ENCODE results near the gene ABCC2.
A peak's percentile ranks its signal among the peaks of the same experiment; 100 is the strongest.

ABCC2 gene

GRCh38 chr10:99814143-99814542 lies 31.7 kb downstream of the ABCC2 start:
- no peaks in the 10 kb centered on the region for H3K9me3 ChIP-seq (ENCODE audit: control extremely low read depth in 1 of 5, control insufficient read depth in 4 of 5, insufficient read depth in 2 of 5, low read depth in 1 of 5, low read length in 4 of 5)
- H3K4me3 ChIP-seq (ENCODE audit: control insufficient read depth in 1 of 7, extremely low read depth in 1 of 7, insufficient read depth in 4 of 7, low read depth in 2 of 7, low read length in 6 of 7) = no peak overlapping the region
- WGBS (ENCODE audit: insufficient coverage) = no CpG with 5 or more reads among the region's 8 CpGs
- no peak overlapping the region for H3K27ac ChIP-seq (ENCODE audit: insufficient read depth in 1 of 2, low read depth in 1 of 2, low read length in 2 of 2, poor library complexity in 1 of 2, severe bottlenecking in 2 of 2)
- H3K4me1 ChIP-seq (ENCODE audit: control extremely low read depth in 1 of 4, control insufficient read depth in 4 of 4, insufficient read depth in 4 of 4, low read length in 3 of 4) = no peaks in the 10 kb centered on the region
- ChIA-PET CTCF (no interaction called here), POLR2A (no interaction called here)
- H3K36me3 ChIP-seq (ENCODE audit: control insufficient read depth in 4 of 4, insufficient read depth in 4 of 4, low read length in 3 of 4) = no peaks in the 10 kb centered on the region
- no peaks in the 10 kb centered on the region for H3K27me3 ChIP-seq (replicated peaks in 2 of 5; ENCODE audit: control insufficient read depth in 4 of 5, insufficient read depth in 5 of 5, low read length in 4 of 5)
- no peak for DNase-seq

DNA sequence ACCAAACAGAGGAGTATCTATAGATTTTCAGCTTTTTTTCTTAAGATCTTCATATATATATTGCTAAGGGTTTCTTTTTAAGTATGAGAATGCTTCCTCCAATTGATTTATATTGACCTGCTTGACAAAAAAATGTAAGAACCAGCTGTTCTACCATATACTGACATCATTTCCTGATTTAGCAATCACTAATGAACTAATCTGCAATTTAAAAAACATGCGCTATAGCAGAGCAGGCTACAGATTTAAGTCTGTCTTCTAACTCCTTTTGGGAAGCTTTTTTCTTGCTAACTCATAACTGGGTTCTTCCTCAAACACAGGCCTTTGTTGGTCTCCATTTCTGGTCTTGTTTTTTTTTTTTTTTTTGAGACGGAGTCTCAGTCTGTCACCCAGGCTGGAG lies 33.2 kb downstream of the ABCC2 start:
- Histone ChIP-seq H3K9me3 (ENCODE audit: control extremely low read depth in 1 of 5, control insufficient read depth in 4 of 5, insufficient read depth in 2 of 5, low read depth in 1 of 5, low read length in 4 of 5) (no peaks in the 10 kb centered on the region), H3K27ac (ENCODE audit: insufficient read depth in 1 of 2, low read depth in 1 of 2, low read length in 2 of 2, poor library complexity in 1 of 2, severe bottlenecking in 2 of 2) (no peak overlapping the region), H3K36me3 (ENCODE audit: control insufficient read depth in 4 of 4, insufficient read depth in 4 of 4, low read length in 3 of 4) (no peaks in the 10 kb centered on the region), H3K27me3 (replicated peaks in 2 of 5; ENCODE audit: control insufficient read depth in 4 of 5, insufficient read depth in 5 of 5, low read length in 4 of 5) (no peaks in the 10 kb centered on the region), H3K4me3 (ENCODE audit: control insufficient read depth in 1 of 7, extremely low read depth in 1 of 7, insufficient read depth in 4 of 7, low read depth in 2 of 7, low read length in 6 of 7) (no peak overlapping the region), H3K4me1 (ENCODE audit: control extremely low read depth in 1 of 4, control insufficient read depth in 4 of 4, insufficient read depth in 4 of 4, low read length in 3 of 4) (no peaks in the 10 kb centered on the region)
- CTCF ChIA-PET = interaction anchor here (0.9 kb wide), 1 partner anchor 29 kb away, joined by 3 read pairs; no protein-coding TSS in a partner anchor
- whole genome bisulfite sequencing (ENCODE audit: insufficient coverage) = 100% methylated on average over 1 of the region's 2 CpGs
- POLR2A ChIA-PET = no interaction called here
- DNase-seq = peak; percentile 5 to 40 (median 22)

DNA sequence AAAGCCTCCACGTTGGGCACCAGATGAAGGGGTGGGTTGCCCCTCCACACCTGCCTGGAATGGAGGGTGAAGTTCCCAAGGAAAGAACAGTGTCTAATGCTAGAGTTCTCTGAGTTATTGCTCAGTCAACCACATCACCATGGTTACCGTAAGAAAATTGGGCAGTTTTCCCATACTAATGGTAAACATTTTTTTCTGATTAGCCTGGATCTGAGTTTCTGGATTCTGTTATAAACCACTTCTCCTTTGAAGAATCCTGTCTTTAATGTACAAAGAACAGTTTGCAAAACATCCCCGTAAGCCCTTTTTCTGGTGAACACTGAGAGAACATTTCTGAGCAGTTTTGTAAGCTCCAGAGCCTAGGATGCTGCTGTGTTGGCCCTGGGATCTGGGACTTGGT lies 45.5 kb downstream of the ABCC2 start:
- no CpG with 5 or more reads among the region's 3 CpGs for WGBS (ENCODE audit: insufficient coverage)
- DNase-seq = no peak
- Histone ChIP-seq H3K27me3 (replicated peaks in 2 of 5; ENCODE audit: control insufficient read depth in 4 of 5, insufficient read depth in 5 of 5, low read length in 4 of 5) (peaks cover 0 to 2% (median 0%) of the 10 kb centered on the region in 5 experiments), H3K36me3 (ENCODE audit: control insufficient read depth in 4 of 4, insufficient read depth in 4 of 4, low read length in 3 of 4) (no peaks in the 10 kb centered on the region), H3K4me1 (ENCODE audit: control extremely low read depth in 1 of 4, control insufficient read depth in 4 of 4, insufficient read depth in 4 of 4, low read length in 3 of 4) (no peaks in the 10 kb centered on the region), H3K9me3 (ENCODE audit: control extremely low read depth in 1 of 5, control insufficient read depth in 4 of 5, insufficient read depth in 2 of 5, low read depth in 1 of 5, low read length in 4 of 5) (peaks cover 0 to 9% (median 0%) of the 10 kb centered on the region in 5 experiments), H3K4me3 (ENCODE audit: control insufficient read depth in 1 of 7, extremely low read depth in 1 of 7, insufficient read depth in 4 of 7, low read depth in 2 of 7, low read length in 6 of 7) (no peak overlapping the region), H3K27ac (ENCODE audit: insufficient read depth in 1 of 2, low read depth in 1 of 2, low read length in 2 of 2, poor library complexity in 1 of 2, severe bottlenecking in 2 of 2) (no peak overlapping the region)
- ChIA-PET POLR2A (no interaction called here), CTCF (interaction anchor here (1.3 kb wide), 1 partner anchor 218 kb away, joined by 3 read pairs; no protein-coding TSS in a partner anchor)

GRCh38 chr10:99828464-99828863 lies 46.0 kb downstream of the ABCC2 start:
- Histone ChIP-seq H3K4me1 (ENCODE audit: control extremely low read depth in 1 of 4, control insufficient read depth in 4 of 4, insufficient read depth in 4 of 4, low read length in 3 of 4) (no peaks in the 10 kb centered on the region), H3K9me3 (ENCODE audit: control extremely low read depth in 1 of 5, control insufficient read depth in 4 of 5, insufficient read depth in 2 of 5, low read depth in 1 of 5, low read length in 4 of 5) (peaks cover 0 to 9% (median 0%) of the 10 kb centered on the region in 5 experiments), H3K4me3 (ENCODE audit: control insufficient read depth in 1 of 7, extremely low read depth in 1 of 7, insufficient read depth in 4 of 7, low read depth in 2 of 7, low read length in 6 of 7) (no peak overlapping the region), H3K36me3 (ENCODE audit: control insufficient read depth in 4 of 4, insufficient read depth in 4 of 4, low read length in 3 of 4) (no peaks in the 10 kb centered on the region), H3K27ac (ENCODE audit: insufficient read depth in 1 of 2, low read depth in 1 of 2, low read length in 2 of 2, poor library complexity in 1 of 2, severe bottlenecking in 2 of 2) (no peak overlapping the region), H3K27me3 (replicated peaks in 2 of 5; ENCODE audit: control insufficient read depth in 4 of 5, insufficient read depth in 5 of 5, low read length in 4 of 5) (peaks cover 0 to 2% (median 0%) of the 10 kb centered on the region in 5 experiments)
- no peak for DNase-seq
- 84% methylated on average over 2 of the region's 2 CpGs for WGBS (ENCODE audit: insufficient coverage)
- ChIA-PET POLR2A (no interaction called here), CTCF (interaction anchor here (1.1 to 1.5 kb wide), 3 partner anchors 10 to 217 kb away, joined by 3 to 6 read pairs (median 3); no protein-coding TSS in a partner anchor)

GRCh38 chr10:99832439-99832838 lies 50.0 kb downstream of the ABCC2 start:
- Histone ChIP-seq H3K9me3 (ENCODE audit: control extremely low read depth in 1 of 5, control insufficient read depth in 4 of 5, insufficient read depth in 2 of 5, low read depth in 1 of 5, low read length in 4 of 5) (peaks cover 0 to 9% (median 0%) of the 10 kb centered on the region in 5 experiments), H3K27me3 (replicated peaks in 2 of 5; ENCODE audit: control insufficient read depth in 4 of 5, insufficient read depth in 5 of 5, low read length in 4 of 5) (peaks cover 0 to 2% (median 0%) of the 10 kb centered on the region in 5 experiments), H3K4me3 (ENCODE audit: control insufficient read depth in 1 of 7, extremely low read depth in 1 of 7, insufficient read depth in 4 of 7, low read depth in 2 of 7, low read length in 6 of 7) (no peak overlapping the region), H3K4me1 (ENCODE audit: control extremely low read depth in 1 of 4, control insufficient read depth in 4 of 4, insufficient read depth in 4 of 4, low read length in 3 of 4) (no peaks in the 10 kb centered on the region), H3K36me3 (ENCODE audit: control insufficient read depth in 4 of 4, insufficient read depth in 4 of 4, low read length in 3 of 4) (no peaks in the 10 kb centered on the region), H3K27ac (ENCODE audit: insufficient read depth in 1 of 2, low read depth in 1 of 2, low read length in 2 of 2, poor library complexity in 1 of 2, severe bottlenecking in 2 of 2) (no peak overlapping the region)
- WGBS (ENCODE audit: insufficient coverage) = 100% methylated on average over 2 of the region's 2 CpGs
- POLR2A ChIA-PET = no interaction called here
- CTCF ChIA-PET = no interaction called here
- no peak for DNase-seq

DNA sequence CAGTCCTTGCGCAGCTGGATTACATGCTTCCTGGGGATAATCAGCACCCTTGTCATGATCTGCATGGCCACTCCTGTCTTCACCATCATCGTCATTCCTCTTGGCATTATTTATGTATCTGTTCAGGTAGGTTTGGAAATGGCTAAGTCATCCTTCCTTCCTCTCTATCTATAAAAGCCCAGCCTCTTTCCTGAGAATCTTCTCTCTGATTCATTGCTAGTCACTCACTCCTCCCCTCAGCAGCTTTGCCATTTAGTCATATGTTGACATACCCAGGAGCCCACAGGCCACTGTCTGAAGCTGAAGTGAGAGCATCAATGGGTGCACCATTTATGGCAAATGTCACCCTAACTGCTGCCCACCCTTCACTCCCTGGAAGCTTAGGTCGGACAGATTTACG lies 52.0 kb downstream of the ABCC2 start:
- 93% methylated on average over 3 of the region's 4 CpGs for WGBS (ENCODE audit: insufficient coverage)
- POLR2A ChIA-PET = interaction anchor here (0.5 kb wide), 1 partner anchor 1801 kb away, joined by 3 read pairs; no protein-coding TSS in a partner anchor
- Histone ChIP-seq H3K4me1 (ENCODE audit: control extremely low read depth in 1 of 4, control insufficient read depth in 4 of 4, insufficient read depth in 4 of 4, low read length in 3 of 4) (no peaks in the 10 kb centered on the region), H3K36me3 (ENCODE audit: control insufficient read depth in 4 of 4, insufficient read depth in 4 of 4, low read length in 3 of 4) (no peaks in the 10 kb centered on the region), H3K27me3 (replicated peaks in 2 of 5; ENCODE audit: control insufficient read depth in 4 of 5, insufficient read depth in 5 of 5, low read length in 4 of 5) (peaks cover 0 to 2% (median 0%) of the 10 kb centered on the region in 5 experiments), H3K4me3 (ENCODE audit: control insufficient read depth in 1 of 7, extremely low read depth in 1 of 7, insufficient read depth in 4 of 7, low read depth in 2 of 7, low read length in 6 of 7) (no peak overlapping the region), H3K9me3 (ENCODE audit: control extremely low read depth in 1 of 5, control insufficient read depth in 4 of 5, insufficient read depth in 2 of 5, low read depth in 1 of 5, low read length in 4 of 5) (no peaks in the 10 kb centered on the region), H3K27ac (ENCODE audit: insufficient read depth in 1 of 2, low read depth in 1 of 2, low read length in 2 of 2, poor library complexity in 1 of 2, severe bottlenecking in 2 of 2) (no peak overlapping the region)
- CTCF ChIA-PET = interaction anchor here (1.1 to 3.4 kb wide), 2 partner anchors 11 to 101 kb away, joined by 3 to 21 read pairs; no protein-coding TSS in a partner anchor
- DNase-seq = no peak

DNA sequence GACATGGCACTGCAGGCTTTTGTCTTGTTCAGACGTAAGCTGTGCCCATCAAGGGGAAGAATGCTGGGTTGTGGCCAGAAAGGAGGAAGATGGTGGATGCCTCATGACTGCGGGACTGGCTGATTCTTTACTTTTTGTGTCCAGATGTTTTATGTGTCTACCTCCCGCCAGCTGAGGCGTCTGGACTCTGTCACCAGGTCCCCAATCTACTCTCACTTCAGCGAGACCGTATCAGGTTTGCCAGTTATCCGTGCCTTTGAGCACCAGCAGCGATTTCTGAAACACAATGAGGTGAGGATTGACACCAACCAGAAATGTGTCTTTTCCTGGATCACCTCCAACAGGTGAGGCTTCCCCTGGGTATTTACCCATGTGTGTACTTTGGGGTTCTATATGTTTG lies 53.5 kb downstream of the ABCC2 start:
- CTCF ChIA-PET = interaction anchor here (3.4 kb wide), 1 partner anchor 10 kb away, joined by 21 read pairs; no protein-coding TSS in a partner anchor
- H3K4me3 ChIP-seq (ENCODE audit: control insufficient read depth in 1 of 7, extremely low read depth in 1 of 7, insufficient read depth in 4 of 7, low read depth in 2 of 7, low read length in 6 of 7) = no peak overlapping the region
- H3K9me3 ChIP-seq (ENCODE audit: control extremely low read depth in 1 of 5, control insufficient read depth in 4 of 5, insufficient read depth in 2 of 5, low read depth in 1 of 5, low read length in 4 of 5) = no peaks in the 10 kb centered on the region
- no peaks in the 10 kb centered on the region for H3K4me1 ChIP-seq (ENCODE audit: control extremely low read depth in 1 of 4, control insufficient read depth in 4 of 4, insufficient read depth in 4 of 4, low read length in 3 of 4)
- H3K27ac ChIP-seq (ENCODE audit: insufficient read depth in 1 of 2, low read depth in 1 of 2, low read length in 2 of 2, poor library complexity in 1 of 2, severe bottlenecking in 2 of 2) = no peak overlapping the region
- POLR2A ChIA-PET = no interaction called here
- DNase-seq = no peak
- no peaks in the 10 kb centered on the region for H3K36me3 ChIP-seq (ENCODE audit: control insufficient read depth in 4 of 4, insufficient read depth in 4 of 4, low read length in 3 of 4)
- 97% methylated on average over 7 of the region's 8 CpGs for WGBS (ENCODE audit: insufficient coverage)
- H3K27me3 ChIP-seq (replicated peaks in 2 of 5; ENCODE audit: control insufficient read depth in 4 of 5, insufficient read depth in 5 of 5, low read length in 4 of 5) = no peaks in the 10 kb centered on the region
